NCI-H1417 (cell line): Measurements from ENCODE around the gene CITED4.
A peak's percentile ranks its signal among the peaks of the same experiment; 100 is the strongest.

Source experiments
- DNase-seq, 3 experiments: peaks; one replicate each; lab custom pipeline; 2025; lab: John Stamatoyannopoulos, UW

Gene CITED4

DNA sequence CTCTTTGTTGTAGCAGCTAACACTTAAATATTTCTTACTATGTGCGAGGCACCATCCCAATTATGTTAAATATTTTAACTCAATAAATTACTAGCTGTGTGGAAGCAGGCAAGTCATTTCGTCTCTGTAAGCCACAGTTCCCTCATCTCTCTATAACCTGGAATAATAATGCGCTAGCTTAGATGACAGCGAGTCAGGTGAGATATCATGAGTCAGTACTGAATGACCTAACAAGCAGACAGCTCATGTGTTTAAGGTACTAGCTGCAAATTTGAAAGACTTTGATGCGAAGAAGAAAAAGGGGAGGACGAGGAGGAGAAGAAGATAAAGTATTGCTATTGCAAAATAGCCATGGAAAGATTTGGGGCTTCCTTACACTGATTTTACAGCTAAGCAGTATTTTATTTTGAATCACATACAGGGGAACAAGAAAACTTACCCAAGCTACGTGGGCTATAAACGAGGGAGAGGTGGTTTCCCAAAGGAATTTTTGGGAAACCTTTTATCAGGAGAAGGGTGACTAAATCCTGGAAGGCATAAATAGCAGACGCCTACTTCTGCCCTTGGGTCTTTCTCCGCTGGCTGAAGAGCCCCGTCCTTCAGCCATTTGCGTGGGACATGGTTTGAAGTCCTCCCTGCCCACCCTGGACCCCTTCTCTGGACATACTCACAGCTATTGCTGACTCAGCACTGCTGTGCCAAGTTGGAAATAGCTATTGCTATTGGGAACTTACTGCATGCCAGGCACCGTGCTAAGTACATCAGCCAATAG lies 8.9 kb downstream of the CITED4 start:
- no peak for DNase-seq

- no peak for DNase-seq
These were observed 10.5 kb downstream of the CITED4 start for GRCh38 chr1:40851643-40852042.

GRCh38 chr1:40849801-40850592 lies 12.2 kb downstream of the CITED4 start:
- peak; percentile 41 to 77 (median 50) for DNase-seq

DNA sequence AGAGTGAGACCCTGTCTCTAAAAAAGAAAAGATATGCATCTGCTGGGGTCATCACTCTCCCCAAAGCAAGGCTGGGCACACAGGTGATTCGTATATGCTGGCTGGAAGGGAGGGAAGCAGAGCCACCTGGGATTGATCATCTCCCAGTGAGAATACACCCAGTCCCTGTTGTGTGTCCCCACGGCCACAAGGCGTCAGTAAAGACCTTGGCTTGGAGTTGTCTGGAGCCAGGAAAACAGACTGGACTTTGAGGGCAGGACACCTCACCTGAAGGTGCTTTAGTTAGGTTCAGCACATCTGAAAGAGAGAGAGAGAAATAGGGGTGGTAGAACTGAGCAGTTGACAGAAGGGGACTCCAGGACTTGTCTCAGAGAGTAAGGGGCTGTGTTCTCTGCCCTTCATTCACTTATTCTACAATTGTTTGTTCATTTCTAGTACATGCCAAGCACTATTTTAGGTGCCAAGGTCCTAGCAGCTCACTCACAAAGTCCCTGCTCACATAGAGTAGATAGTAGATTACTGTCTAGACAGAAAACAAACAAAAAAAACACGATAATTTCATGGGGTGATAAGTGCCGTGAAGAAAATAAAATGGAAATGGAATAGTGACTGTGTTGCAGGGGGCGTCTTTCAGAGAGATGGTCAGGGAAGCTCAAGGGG lies 13.5 kb downstream of the CITED4 start:
- DNase-seq: peak; percentile 52 to 81 (median 61)

DNA sequence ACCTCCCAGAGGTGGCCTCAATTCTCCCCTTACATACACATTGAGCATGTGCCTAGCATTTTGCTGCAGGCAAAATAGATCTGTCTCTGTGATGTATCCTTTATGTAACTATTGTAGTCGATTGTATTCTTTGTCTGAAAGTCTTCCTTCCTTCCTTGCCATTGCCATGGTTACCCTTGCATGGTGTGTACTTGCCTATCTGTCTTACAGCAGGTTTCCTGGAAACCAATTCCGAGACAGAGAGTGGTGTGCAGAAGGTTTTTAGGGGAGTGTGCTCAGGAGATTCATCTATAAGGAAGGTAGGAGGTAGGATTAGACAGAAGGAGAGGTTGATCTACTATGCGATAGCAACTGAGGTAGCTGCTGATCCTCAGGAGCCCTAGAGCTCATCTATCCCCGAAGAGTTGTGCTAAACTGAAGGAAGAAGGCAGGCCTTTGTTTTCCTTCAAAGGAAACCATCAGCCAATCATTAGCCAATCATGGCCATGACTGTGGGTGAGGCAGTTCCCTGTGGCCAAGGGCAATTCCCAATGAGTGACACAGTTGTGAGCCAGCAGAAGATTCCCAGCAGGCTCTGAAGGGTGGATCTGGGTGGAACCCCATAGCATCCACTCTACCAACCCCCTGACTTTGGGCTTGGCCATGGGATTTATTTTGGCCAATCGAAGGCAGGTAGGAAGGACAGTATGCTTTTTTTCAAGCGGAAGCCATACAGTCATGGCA lies 15.0 kb downstream of the CITED4 start:
- DNase-seq: peak in 1 of 3 experiments; percentile 21

GRCh38 chr1:40845895-40846294 lies 16.3 kb downstream of the CITED4 start:
- DNase-seq: no peak

DNA sequence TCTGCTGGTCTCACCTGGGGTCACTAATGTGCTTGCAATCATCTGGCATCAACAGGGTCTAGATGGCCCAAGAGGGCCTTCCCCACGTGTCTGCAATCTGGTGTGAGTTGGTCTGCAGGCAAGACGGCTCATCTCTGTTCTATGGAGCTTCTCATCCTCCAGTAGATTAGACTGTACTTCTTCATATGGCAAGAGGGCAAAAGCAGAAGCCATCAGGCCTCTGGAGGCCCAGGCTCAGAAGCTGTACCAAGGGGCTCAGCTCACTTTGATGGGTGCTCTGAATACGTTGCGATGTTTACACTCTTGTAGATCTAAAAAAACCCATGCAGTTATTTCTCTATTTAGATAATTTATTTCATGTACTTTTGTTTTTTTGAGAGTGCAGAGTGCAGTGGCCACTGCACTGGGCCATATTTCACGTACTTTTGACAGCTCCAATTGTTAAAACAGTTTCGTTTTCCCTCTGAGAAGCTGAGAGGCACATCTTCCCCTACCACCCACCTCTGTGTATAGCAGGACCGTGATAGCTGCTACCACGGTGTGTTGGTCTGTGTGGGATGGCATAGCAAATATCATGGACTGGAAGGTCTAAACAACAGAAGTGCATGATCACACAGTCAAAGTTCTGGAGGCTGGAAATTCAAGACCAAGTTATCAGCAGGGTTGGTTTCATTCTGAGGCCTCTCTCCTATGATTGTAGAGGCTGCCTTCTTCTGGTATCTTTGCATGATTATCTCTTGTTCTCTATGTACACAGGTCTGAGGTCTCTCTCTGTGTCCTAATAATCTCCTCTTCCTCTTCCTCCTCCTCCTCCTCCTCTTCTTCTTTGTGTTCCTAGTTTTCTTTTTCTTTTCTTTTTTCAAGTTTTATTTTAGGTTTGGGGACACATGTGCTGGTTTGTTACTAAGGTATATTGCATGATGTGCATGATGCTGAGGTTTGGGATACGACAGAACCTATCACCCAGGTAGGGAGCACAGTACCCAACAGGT lies 17.0 kb downstream of the CITED4 start:
- peak in 1 of 3 experiments; percentile 5 for DNase-seq

DNA sequence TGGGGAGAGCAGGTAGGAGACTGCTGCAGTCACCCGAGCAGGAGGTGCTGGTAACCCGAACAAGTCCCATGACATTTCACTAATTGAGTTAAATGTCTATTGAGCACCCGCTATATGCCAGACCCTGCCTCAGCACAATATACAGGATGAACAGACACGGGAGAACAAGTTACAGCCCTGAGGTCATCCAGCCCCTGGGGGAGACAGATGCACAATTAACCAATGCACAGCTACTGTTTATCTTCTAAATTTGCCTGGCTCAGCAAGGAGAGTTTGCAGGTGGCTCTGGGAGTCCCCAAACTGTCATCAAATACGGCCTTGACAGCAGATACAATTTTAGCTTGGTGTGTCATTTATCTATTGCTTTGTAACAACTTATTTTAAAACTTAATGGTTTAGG lies 18.1 kb downstream of the CITED4 start:
- peak in 1 of 3 experiments; percentile 67 for DNase-seq

DNA sequence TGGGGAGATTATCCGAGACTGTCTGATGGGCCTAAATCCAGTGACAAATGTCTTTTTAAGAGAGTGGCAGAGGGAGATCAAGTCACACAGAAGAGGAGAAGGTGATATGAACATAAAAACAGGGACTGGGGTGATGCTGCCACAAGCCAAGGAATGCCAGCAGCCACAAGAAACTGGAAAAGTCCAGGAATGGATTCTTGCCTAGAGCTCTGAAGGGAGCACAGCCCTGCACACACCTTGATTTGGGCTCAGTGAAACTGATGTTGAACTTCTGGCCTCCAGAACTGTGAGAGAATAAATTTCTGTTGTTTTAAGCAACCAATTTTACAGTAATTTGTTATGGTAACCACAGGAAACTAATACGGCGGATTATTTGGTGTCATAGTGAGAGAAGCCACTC lies 19.5 kb downstream of the CITED4 start:
- DNase-seq: no peak

- no peak for DNase-seq
These were observed 20.0 kb downstream of the CITED4 start for GRCh38 chr1:40842207-40842606.

- DNase-seq: no peak
These were observed 20.6 kb downstream of the CITED4 start for GRCh38 chr1:40841602-40842001.

DNA sequence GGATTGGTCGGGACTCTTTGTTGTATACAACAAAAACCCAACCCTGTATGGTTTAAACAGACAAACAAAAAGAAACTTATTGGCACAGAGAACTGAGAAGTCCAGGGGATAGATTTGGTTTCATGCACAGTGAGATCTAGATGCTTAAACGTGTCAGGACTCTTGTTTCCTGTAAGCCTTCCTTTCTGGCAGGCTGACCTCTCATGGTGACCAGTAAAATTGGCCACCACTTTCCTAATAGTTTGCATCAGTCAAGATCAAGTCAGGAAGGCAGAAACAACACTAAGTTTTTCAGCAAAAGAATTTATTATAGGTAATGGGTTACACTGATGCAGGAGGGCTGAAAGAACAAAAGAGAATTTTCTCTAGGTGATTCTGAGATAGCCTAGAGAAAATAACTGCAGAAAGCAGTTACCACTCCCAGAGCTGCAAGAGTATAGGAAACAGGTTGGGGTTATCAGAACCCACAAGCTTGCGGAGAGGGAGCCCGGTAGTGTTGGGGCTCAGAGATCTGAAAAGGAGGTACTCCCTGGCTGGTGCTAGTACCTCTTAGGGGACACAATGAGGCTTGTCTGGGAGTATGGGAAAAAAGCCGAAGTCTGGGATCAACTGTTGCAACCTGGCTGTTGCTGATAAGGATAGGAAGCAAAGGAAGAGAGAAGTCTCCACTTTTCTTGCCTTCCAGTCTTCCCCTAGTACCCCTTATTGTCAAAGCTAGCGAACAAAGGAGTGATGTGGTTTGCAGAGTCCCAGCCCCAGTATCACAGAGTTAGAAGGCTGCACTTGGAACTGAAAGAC lies 21.4 kb downstream of the CITED4 start:
- no peak for DNase-seq

DNA sequence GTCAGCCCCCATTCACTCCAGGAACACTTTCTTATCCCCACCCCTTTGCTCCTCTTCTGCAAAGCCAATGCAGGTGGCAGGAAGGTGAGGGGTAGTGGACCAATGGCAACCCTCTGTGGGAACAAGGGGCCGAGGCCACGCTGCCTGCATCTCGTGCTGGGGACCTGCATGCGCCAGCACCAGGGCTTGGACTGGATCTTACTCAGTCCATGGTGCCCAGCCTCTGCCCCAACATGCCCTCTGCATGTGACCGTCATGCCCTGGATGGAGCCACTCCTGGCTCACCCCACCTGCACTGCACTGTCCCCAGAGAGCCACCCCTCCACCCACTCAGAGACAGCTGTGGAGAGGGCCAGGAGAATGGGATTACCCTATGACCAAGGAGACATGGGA lies 22.2 kb downstream of the CITED4 start:
- no peak for DNase-seq

GRCh38 chr1:40838980-40839942 lies 22.9 kb downstream of the CITED4 start:
- no peak for DNase-seq

DNA sequence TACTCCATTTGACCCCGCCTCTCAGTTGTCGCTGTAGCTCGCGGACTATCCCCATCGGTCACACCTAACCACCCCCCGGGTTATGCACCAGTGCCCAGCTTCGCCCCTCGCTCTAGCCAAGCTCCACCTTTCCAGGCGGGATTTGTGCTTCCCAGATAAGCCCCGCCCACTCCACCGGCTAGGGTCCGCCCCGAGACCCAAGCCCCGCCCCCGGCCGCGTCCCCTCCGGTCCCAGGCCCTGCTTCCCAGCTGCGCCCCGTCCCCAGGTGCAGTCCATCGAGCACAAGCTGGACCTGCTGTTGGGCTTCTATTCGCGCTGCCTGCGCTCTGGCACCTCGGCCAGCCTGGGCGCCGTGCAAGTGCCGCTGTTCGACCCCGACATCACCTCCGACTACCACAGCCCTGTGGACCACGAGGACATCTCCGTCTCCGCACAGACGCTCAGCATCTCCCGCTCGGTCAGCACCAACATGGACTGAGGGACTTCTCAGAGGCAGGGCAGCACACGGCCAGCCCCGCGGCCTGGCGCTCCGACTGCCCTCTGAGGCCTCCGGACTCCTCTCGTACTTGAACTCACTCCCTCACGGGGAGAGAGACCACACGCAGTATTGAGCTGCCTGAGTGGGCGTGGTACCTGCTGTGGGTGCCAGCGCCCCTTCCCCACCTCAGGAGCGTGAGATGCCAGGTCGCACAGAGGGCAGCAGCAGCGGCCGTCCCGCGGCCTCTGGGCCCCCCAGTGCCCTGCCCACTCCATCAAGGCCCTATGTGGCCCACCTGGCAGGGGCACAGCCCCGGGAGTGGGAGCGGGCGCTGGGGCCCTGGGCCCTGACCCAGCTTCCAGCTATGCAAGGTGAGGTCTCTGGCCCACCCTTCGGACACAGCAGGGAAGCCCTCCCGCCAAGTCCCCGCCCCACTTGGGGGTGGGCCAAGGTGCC lies 23.9 kb downstream of the CITED4 start:
- DNase-seq: no peak

GRCh38 chr1:40837601-40838000 lies 24.6 kb downstream of the CITED4 start:
- no peak for DNase-seq

DNA sequence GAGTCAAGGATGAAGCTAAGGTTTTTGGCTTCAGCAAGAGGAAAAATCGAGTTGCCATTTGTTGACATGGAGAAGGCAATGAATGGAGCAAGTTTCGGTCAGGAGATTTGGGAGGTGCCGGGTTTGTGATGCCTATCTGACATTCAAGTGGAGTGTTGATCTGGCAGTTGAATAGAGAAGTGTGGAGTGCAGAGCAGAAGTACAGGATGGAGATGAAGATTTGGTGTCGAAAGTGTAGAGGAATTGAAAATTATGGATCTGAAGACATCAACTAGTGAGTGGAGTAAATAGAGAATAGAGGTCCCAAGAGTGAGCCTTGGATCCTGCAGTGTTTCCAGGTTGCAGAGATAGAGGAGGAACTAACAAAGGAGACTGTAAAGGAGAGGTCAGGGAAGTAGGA lies 25.9 kb downstream of the CITED4 start:
- DNase-seq: no peak
